Gastroesophageal sphincter (tissue), 4 donors: ENCODE measurements around the gene GMDS. TPM values are rescaled to one million over a fixed set of nuclear protein-coding genes. Genes with fewer than 3 reads are reported as not detected.

Source experiments
- ATAC-seq: fragments of 150-250 bp; one replicate; pipeline ENCODE4 v1.9.1; 2016; ENCODE audit warnings: mild to moderate bottlenecking, moderate library complexity
- H3K27ac ChIP-seq, 4 donors: fragments of 200-600 bp; sonication (generic) in 3 of 4; 1 replicate in 3 of 4; 2 replicates in 1 of 4; pipeline ENCODE4 v1.5.1; 2016 to 2019
- H3K27me3 ChIP-seq: fragments of 200-600 bp; sonication (generic); one replicate; pipeline ENCODE4 v1.5.1; 2019
- H3K36me3 ChIP-seq, 2 donors: fragments of 200-600 bp; sonication (generic); one replicate each; pipeline ENCODE4 v1.5.1; 2019; ENCODE audit warnings: control low read depth in 1 of 2
- H3K4me1 ChIP-seq, 3 donors: fragments of 200-600 bp; sonication (generic); 1 replicate in 2 of 3; 2 replicates in 1 of 3; pipeline ENCODE4 v1.5.1; 2016 to 2019; ENCODE audit warnings: control low read depth in 2 of 3
- H3K4me3 ChIP-seq, 2 donors: fragments of 200-600 bp; sonication (generic); one replicate each; pipeline ENCODE4 v1.5.1; 2019; ENCODE audit warnings: mild to moderate bottlenecking in 1 of 2, moderate library complexity in 1 of 2
- H3K9me3 ChIP-seq, 3 donors: fragments of 200-600 bp; sonication (generic); one replicate each; pipeline ENCODE4 v1.5.1; 2017 to 2019; ENCODE audit warnings: control low read depth in 2 of 3
- CTCF ChIP-seq, 4 experiments: fragments of 200-600 bp in 2 of 4; fragments of 450-650 bp in 2 of 4; sonication (generic) in 1 of 4; IDR thresholded peaks; one replicate each; pipeline ENCODE4 v1.5.1; 2017 to 2019; ENCODE audit warnings: antibody characterized with exemption in 4 of 4, mild to moderate bottlenecking in 2 of 4, moderate library complexity in 2 of 4
- EP300 ChIP-seq: sonication (generic); formaldehyde crosslinking; IDR thresholded peaks from one replicate; pipeline ENCODE4 v1.6.1; 2017; ENCODE audit warnings: antibody characterized with exemption, mild to moderate bottlenecking
- POLR2A ChIP-seq, 2 donors: fragments of 450-650 bp; IDR thresholded peaks; one replicate each; pipeline ENCODE4 v1.6.1; 2017; ENCODE audit warnings: antibody characterized with exemption in 2 of 2, mild to moderate bottlenecking in 2 of 2, moderate library complexity in 1 of 2
- POLR2AphosphoS5 ChIP-seq: sonication (generic); formaldehyde crosslinking; IDR thresholded peaks from one replicate; pipeline ENCODE4 v1.6.1; 2017; ENCODE audit warnings: antibody characterized with exemption
- WGBS, 2 donors: methylation state at CpG; one replicate each; pipeline ENCODE4 v1.1.5; 2018; ENCODE audit warnings: low coverage in 1 of 2; 5-methylcytosine and 5-hydroxymethylcytosine counted together
- total RNA-seq, 4 donors: library from RNA; depleted of rRNA; stranded (reverse); fragments of >200 nt; gene quantifications; one replicate each; pipeline ENCODE4 v1.1.0, GENCODE V29; 2016

GMDS gene
- total RNA-seq, 4 donors from 2014 or later, result 5.0 to 14.7 (median 6.4) TPM

- Histone ChIP-seq H3K4me1 (no peaks in the 10 kb centered on the region), H3K9me3 (peaks cover 0 to 18% (median 0%) of the 10 kb centered on the region in 3 donors), H3K36me3 (no peaks in the 10 kb centered on the region), H3K27me3 (no peaks in the 10 kb centered on the region), H3K4me3 (no peak overlapping the region), H3K27ac (no peak overlapping the region)
- ATAC-seq, result no peak
- TF ChIP-seq POLR2AphosphoS5, result no peak
- no peak for TF ChIP-seq CTCF (IDR thresholded peaks at IDR 0.05)
- no peak for TF ChIP-seq EP300
- TF ChIP-seq POLR2A (IDR thresholded peaks at IDR 0.05), result no peak
- WGBS, 2 donors, result 92 to 97% methylated on average over 2 of the region's 2 CpGs
Measured at GRCh38 chr6:2008383-2008976, 236.9 kb downstream of the GMDS start.

GRCh38 chr6:2007165-2007564, 238.2 kb downstream of the GMDS start:
- ATAC-seq, result no peak
- no peak overlapping the region for H3K27ac ChIP-seq
- 73 to 87% methylated on average over 4 of the region's 4 CpGs for whole genome bisulfite sequencing, 2 donors
- H3K9me3 ChIP-seq, result peaks cover 0 to 18% (median 0%) of the 10 kb centered on the region in 3 donors
- no peaks in the 10 kb centered on the region for H3K36me3 ChIP-seq
- H3K4me1 ChIP-seq, result no peaks in the 10 kb centered on the region
- no peaks in the 10 kb centered on the region for H3K27me3 ChIP-seq
- no peak for TF ChIP-seq EP300
- TF ChIP-seq POLR2AphosphoS5, result no peak
- TF ChIP-seq CTCF (IDR thresholded peaks at IDR 0.05), result no peak
- no peak for TF ChIP-seq POLR2A (IDR thresholded peaks at IDR 0.05)
- no peak overlapping the region for H3K4me3 ChIP-seq

GRCh38 chr6:2004888-2005287, 240.5 kb downstream of the GMDS start:
- no peak for ATAC-seq
- Histone ChIP-seq H3K36me3 (no peaks in the 10 kb centered on the region), H3K4me1 (no peaks in the 10 kb centered on the region), H3K27ac (no peak overlapping the region), H3K4me3 (no peak overlapping the region), H3K27me3 (no peaks in the 10 kb centered on the region), H3K9me3 (peaks cover 0 to 9% (median 0%) of the 10 kb centered on the region in 3 donors)
- 69 to 93% methylated on average over 3 of the region's 3 CpGs for WGBS, 2 donors
- no peak for TF ChIP-seq CTCF (IDR thresholded peaks at IDR 0.05)
- no peak for TF ChIP-seq POLR2A (IDR thresholded peaks at IDR 0.05)
- TF ChIP-seq EP300, result no peak

- no peaks in the 10 kb centered on the region for H3K4me1 ChIP-seq
- no peak overlapping the region for H3K4me3 ChIP-seq
- no peak for ATAC-seq
- no peak for TF ChIP-seq CTCF (IDR thresholded peaks at IDR 0.05)
- no peak for TF ChIP-seq POLR2A (IDR thresholded peaks at IDR 0.05)
- TF ChIP-seq POLR2AphosphoS5, result no peak
- no peak for TF ChIP-seq EP300
- H3K27me3 ChIP-seq, result no peaks in the 10 kb centered on the region
- H3K9me3 ChIP-seq, result no peaks in the 10 kb centered on the region
- H3K36me3 ChIP-seq, result no peaks in the 10 kb centered on the region
- no peak overlapping the region for H3K27ac ChIP-seq
- WGBS, 2 donors, result 97 to 100% methylated on average over 2 of the region's 2 CpGs
Measured at GRCh38 chr6:2000962-2001361, 244.4 kb downstream of the GMDS start.

GRCh38 chr6:1997702-1998101, 247.7 kb downstream of the GMDS start:
- Histone ChIP-seq H3K27ac (no peak overlapping the region), H3K4me3 (no peak overlapping the region), H3K4me1 (no peaks in the 10 kb centered on the region), H3K36me3 (no peaks in the 10 kb centered on the region), H3K27me3 (no peaks in the 10 kb centered on the region), H3K9me3 (no peaks in the 10 kb centered on the region)
- no peak for ATAC-seq
- TF ChIP-seq POLR2AphosphoS5, result no peak
- no peak for TF ChIP-seq CTCF (IDR thresholded peaks at IDR 0.05)
- TF ChIP-seq EP300, result no peak
- no peak for TF ChIP-seq POLR2A (IDR thresholded peaks at IDR 0.05)
- 36 to 43% methylated on average over 2 to 3 of the region's 3 CpGs for WGBS, 2 donors
